Thyroid gland (tissue), 4 donors: ENCODE measurements around the gene CANT1.

Experiments used
- POLR2A ChIP-seq, 2 donors: fragments of 450-650 bp; IDR thresholded peaks; one replicate each; pipeline ENCODE4 v1.6.1; 2017; ENCODE audit warnings: antibody characterized with exemption in 2 of 2, mild to moderate bottlenecking in 2 of 2, moderate library complexity in 1 of 2
- TF ChIP-seq, protein P1 (sequence below), 6 experiments: fragments of 200-600 bp in 3 of 6; fragments of 450-650 bp in 3 of 6; sonication (generic) in 3 of 6; IDR thresholded peaks; one replicate each; pipeline ENCODE4 v1.5.1; 2016 to 2019; ENCODE audit warnings: antibody characterized with exemption in 6 of 6, mild to moderate bottlenecking in 2 of 6, inconsistent platforms in 1 of 6, moderate library complexity in 1 of 6

DNA sequence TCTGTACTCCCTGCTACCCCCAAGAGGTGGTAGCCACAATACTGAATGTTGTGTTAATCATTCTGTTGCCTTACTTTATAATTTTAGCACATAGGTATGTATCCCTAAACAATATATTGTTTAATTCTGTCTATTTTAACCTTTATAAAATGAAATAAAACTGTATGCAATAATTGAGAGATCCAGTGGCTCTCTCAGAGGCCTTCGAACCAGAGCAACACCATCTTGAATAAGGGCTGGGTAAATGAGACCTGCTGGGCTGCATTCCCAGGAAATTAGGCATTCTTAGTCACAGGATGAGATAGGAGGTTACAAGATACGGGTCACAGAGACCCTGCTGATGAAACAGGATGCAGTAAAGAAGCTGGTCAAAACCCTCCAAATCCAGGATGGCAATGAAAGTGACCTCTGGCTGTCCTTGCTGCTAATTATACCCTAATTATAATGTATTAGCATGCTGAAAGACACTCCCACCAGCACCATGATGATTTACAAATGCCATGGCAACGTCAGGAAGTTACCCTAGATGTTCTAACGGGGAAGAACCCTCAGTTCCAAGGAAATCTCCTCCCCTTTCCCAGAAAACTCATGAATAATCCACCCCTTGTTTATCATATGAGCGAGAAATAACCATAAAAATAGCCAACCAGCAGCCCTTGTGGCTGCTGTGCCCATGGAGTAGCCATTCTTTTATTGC lies 2.0 kb upstream of the CANT1 start:
- TF ChIP-seq, protein P1, sequence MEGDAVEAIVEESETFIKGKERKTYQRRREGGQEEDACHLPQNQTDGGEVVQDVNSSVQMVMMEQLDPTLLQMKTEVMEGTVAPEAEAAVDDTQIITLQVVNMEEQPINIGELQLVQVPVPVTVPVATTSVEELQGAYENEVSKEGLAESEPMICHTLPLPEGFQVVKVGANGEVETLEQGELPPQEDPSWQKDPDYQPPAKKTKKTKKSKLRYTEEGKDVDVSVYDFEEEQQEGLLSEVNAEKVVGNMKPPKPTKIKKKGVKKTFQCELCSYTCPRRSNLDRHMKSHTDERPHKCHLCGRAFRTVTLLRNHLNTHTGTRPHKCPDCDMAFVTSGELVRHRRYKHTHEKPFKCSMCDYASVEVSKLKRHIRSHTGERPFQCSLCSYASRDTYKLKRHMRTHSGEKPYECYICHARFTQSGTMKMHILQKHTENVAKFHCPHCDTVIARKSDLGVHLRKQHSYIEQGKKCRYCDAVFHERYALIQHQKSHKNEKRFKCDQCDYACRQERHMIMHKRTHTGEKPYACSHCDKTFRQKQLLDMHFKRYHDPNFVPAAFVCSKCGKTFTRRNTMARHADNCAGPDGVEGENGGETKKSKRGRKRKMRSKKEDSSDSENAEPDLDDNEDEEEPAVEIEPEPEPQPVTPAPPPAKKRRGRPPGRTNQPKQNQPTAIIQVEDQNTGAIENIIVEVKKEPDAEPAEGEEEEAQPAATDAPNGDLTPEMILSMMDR (IDR thresholded peaks at IDR 0.05) = no peak
- TF ChIP-seq POLR2A (IDR thresholded peaks at IDR 0.05) = no peak
